ENCODE results near the gene PJVK.

DNA sequence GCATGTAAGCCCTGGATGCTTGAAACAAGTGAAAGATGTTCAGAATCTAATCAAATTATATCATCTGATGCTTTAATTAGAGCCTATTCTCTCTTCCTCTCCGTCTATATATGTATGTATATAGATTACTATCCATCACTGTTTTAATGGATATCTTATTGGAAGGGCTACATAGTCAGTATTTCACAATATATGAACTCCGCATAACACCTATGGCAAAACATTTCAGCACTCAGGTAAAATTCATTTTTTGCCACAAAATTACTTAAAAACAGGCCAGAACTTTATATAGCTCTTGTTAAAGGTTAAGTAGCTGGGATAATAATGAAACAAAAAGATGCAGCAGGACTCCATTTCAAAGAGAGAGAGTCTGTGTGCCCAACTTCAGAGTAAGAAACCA lies 1.2 kb downstream of the PJVK start:
- no peak for TF ChIP-seq CTCF (IDR thresholded peaks at IDR 0.05 in 2 of 3, conservative IDR thresholded peaks at IDR 0.05 in 1 of 3; ENCODE audit: borderline replicate concordance in 1 of 3, insufficient read depth in 1 of 3, low read depth in 2 of 3, low read length in 2 of 3)
- TF ChIP-seq SIN3A (IDR thresholded peaks at IDR 0.05; ENCODE audit: low read depth), result no peak
- TF ChIP-seq EZH2phosphoT487 (IDR thresholded peaks at IDR 0.05; ENCODE audit: borderline replicate concordance), result no peak
- no peak for TF ChIP-seq EZH2 (IDR thresholded peaks at IDR 0.05)
- no peak for TF ChIP-seq EGR1 (IDR thresholded peaks at IDR 0.05; ENCODE audit: low read depth)
- TF ChIP-seq JUND (IDR thresholded peaks at IDR 0.05), result no peak
- no peak for TF ChIP-seq POLR2A (IDR thresholded peaks at IDR 0.05; ENCODE audit: borderline replicate concordance, extremely low read depth, insufficient read depth, insufficient read length)
- TF ChIP-seq, protein P1, sequence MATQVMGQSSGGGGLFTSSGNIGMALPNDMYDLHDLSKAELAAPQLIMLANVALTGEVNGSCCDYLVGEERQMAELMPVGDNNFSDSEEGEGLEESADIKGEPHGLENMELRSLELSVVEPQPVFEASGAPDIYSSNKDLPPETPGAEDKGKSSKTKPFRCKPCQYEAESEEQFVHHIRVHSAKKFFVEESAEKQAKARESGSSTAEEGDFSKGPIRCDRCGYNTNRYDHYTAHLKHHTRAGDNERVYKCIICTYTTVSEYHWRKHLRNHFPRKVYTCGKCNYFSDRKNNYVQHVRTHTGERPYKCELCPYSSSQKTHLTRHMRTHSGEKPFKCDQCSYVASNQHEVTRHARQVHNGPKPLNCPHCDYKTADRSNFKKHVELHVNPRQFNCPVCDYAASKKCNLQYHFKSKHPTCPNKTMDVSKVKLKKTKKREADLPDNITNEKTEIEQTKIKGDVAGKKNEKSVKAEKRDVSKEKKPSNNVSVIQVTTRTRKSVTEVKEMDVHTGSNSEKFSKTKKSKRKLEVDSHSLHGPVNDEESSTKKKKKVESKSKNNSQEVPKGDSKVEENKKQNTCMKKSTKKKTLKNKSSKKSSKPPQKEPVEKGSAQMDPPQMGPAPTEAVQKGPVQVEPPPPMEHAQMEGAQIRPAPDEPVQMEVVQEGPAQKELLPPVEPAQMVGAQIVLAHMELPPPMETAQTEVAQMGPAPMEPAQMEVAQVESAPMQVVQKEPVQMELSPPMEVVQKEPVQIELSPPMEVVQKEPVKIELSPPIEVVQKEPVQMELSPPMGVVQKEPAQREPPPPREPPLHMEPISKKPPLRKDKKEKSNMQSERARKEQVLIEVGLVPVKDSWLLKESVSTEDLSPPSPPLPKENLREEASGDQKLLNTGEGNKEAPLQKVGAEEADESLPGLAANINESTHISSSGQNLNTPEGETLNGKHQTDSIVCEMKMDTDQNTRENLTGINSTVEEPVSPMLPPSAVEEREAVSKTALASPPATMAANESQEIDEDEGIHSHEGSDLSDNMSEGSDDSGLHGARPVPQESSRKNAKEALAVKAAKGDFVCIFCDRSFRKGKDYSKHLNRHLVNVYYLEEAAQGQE (IDR thresholded peaks at IDR 0.05; ENCODE audit: low read depth), result no peak
- TF ChIP-seq, protein P2, sequence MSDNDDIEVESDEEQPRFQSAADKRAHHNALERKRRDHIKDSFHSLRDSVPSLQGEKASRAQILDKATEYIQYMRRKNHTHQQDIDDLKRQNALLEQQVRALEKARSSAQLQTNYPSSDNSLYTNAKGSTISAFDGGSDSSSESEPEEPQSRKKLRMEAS (IDR thresholded peaks at IDR 0.05), result no peak
- TF ChIP-seq SRF (IDR thresholded peaks at IDR 0.05; ENCODE audit: low read depth), result no peak
- TF ChIP-seq CEBPB (IDR thresholded peaks at IDR 0.05; ENCODE audit: low read depth), result no peak
- no peak for TF ChIP-seq FOSL1 (IDR thresholded peaks at IDR 0.05; ENCODE audit: low read depth)
- TF ChIP-seq CBX3 (IDR thresholded peaks at IDR 0.05; ENCODE audit: low read depth), result no peak
- TF ChIP-seq POLR2AphosphoS5 (IDR thresholded peaks at IDR 0.05; ENCODE audit: low read depth, low read length), result no peak
